Measurements from ENCODE around the gene NUMA1.

NUMA1 gene

DNA sequence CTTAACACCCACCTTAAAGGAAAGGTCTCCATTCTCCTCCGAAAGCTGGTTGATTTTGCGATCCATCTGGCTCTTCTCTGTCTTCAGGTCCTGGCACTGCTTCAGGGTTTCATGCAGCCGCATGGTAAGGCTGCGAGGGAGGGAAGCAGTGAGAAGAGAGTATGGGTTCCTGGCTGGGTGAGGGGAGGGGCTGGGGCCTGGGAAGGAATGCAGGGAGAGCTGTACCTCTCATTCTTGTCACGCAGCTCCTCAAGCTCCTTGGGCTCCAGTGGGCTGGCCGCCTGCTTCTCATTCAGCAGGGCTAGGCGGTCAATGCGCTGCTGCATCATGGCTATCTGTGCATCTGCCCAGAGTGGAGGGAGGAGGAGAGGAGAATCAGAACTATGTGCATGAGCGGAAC, 62.2 kb downstream of the NUMA1 start:
- DNase-seq (ENCODE audit: extremely low read depth in 1 of 2, low read depth in 1 of 2): no peak

DNA sequence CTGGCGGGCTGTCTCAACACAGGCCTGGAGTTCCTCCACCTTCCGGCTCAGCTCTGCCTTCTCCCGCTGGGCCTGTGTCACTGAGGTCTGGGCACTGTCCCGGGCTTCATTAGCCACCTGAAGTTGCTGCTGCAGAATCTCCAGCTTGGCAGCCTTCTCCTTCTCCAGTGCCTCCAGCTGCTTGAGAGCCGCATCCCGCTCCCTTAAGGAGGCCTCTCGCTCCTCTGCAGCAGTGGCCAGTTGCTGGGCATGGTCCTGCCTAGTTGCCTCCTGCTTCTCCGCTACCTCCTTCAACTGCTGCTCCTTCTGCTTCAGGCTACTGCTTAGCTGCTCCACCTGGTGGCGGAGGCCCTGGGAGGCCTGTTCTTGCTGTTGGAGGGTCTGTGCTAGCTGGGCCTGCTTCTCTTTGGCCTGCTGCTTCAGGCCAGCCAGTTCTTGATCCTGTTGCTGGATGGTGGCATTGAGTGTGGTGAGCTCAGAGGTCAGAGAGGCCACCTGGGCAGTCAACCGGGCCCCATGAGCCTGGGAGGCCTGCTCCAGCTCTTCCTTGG, 64.8 kb downstream of the NUMA1 start:
- DNase-seq (ENCODE audit: extremely low read depth in 1 of 2, low read depth in 1 of 2): no peak

DNA sequence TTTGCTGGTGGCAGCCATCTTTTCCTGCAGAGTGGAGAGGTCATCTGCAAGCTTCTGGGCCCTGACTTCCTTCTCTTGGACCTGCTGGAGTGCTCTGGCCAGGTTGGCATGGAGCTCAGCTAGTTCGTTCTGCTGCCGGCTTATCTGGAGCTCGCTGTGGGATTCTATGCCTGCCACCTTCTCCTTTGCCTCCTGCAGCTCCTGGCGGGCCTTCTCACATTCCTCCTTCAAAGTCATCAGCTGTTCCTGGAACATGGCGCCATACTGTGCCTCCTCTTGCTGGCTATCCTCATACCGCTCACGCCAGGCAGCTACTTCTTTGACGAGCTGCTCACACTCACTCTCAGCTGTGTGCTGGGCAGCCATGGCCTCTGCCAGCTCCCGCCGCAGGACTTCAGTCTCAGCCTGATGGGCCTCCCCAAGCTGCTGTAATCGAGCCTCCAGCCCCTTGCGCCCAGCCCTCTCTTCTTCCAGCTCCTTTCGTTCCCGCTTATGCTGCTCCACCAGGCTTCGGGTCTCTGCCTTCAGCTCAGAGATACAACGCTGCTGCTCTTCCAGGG, 65.5 kb downstream of the NUMA1 start:
- no peak for DNase-seq (ENCODE audit: extremely low read depth in 1 of 2, low read depth in 1 of 2)

DNA sequence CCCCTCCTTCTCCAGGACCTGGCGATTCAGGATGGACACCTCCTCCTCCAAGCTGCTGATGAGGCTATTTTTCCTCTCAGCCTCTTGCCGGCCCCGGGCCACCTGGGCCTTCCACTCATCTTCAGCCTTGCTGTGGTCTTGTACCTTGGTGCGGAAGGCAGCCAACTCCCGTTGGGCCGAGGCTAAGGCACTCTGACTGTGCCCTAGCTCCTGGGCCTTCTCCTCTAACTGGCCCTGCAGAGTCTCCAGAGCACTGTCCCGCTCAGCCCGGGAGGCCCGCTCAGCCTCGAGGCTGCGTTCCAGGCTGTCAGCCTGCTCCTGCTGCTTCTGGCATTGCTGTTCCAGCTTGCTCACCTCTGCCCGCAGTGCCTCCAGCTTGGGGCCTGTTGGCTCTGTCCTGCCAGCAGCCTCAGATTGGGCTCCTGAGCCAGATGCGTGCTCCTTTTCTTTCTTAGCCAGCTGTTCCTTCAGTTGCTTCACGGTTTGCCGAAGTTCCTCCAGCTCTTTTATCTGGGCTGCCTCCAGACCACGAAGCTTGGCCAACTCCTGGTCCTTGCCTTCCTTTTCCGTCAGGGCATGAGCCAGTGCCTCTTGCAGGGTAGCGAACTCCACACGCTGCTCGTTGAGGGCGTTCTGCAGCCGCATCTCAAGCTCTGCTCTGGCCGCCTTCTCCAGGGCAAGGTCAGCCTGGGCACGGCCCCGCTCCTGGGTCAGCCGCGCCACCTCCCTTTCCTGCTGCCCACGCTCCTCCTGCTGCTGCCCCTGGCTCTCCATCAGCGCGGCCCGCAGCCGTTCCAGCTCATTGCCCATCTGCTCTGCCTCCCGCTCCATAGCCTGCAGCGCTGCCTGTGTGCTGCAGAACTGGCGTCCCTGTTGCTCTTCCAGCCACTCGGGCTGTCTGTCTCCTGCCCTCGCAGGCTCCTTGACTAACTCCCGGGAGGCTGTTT, 66.3 kb downstream of the NUMA1 start:
- DNase-seq (ENCODE audit: extremely low read depth in 1 of 2, low read depth in 1 of 2): no peak

DNA sequence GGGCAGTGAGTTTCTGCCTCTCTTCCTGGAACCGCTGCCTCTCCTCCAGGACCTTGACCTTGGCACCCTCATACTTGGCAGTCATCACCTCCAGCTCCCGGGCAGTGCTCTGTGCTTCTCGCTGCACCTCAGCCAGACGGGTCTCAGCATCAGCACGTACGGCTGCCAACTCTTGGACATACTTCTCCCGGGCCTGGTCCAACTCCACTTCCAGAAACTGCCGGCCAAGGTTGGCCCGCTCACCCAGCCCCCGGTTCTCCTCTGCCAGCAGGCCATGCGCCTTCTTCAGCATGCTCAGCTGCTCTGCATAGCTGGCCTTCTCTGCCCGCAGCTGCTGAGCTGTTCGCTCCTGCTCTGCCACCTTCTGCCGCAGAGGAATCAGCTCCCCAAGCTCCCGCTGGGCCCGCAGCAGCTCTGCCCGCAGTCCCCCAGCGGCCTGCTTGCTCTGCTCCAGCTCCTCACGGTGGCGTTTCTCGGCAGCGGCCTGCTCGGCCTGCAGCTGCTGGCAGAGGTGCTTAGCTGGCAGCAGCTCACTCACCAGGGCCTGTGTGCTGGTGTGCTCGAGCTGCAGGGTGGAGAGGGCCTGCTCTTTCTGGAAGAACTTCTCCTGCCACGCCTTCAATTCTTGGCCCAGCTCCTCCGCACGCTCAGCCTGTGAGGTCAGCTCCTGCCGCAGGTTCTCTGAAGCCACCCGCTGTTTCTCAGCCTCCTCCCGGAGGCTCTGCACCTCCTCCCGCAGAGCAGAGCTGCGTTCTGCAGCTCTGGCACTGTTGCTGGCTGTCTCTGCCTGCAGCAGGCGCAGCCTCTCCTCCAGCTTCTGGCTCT, 67.2 kb downstream of the NUMA1 start:
- DNase-seq (ENCODE audit: extremely low read depth in 1 of 2, low read depth in 1 of 2): no peak

DNA sequence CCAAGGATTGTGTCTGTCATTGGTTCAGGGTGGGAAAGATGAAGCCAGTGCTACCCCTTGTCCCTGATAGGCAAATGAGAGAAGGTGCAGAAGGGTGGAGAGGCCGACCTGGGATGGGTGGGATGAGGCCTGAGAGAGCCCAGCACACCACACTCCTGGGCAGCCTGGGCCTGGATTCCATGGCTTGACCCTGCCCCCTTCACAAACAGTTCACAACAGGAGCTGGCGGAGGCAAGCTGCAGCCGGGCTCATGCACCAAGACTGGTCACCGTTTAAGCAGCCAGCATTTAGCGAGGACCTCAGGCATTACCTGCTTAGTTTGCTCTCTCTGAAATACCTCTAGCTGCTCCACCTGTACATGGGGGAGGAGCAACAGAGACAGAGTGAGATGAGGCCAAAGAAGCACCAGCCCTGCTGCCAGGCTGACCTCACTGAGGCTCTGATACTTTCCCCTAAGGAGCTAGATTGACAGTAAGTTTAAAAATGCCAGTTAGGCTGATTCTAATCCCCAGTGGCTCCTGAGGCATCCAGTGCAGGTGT, 68.2 kb downstream of the NUMA1 start:
- no peak for DNase-seq (ENCODE audit: extremely low read depth in 1 of 2, low read depth in 1 of 2)

DNA sequence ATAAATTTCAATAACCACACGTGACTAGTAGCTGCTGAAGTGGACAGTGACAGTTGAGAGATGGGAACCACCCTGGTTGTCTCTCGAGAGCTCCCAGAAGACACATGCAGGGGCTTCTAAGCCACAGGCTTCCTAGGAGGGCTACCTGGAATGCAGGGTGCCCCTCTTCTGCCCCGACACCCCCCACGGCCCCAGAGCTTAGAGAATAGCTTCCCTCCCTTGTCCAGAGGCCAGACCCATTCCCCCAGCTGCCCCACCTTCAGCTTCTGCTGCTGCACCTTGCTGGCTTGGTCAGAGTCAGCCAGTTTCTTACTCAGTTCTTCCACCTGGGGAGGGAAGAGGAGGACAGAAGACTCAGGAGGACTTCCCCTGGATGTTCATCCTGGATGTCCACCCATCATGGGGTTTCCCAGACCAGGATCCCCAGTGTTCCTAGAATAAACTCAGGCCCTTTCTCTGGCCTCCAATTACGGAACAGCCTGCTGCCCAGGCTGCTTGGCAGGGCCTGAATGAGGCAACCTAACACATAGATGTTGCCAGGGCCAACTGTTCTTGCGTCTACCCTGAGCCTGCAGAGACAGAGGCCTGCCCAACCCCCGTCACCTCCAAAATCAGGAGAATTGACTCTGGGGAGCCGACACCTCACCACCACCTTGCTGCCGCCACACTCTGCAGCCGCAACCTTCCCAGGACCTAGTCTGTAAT, 69.7 kb downstream of the NUMA1 start:
- no peak for DNase-seq (ENCODE audit: extremely low read depth in 1 of 2, low read depth in 1 of 2)

DNA sequence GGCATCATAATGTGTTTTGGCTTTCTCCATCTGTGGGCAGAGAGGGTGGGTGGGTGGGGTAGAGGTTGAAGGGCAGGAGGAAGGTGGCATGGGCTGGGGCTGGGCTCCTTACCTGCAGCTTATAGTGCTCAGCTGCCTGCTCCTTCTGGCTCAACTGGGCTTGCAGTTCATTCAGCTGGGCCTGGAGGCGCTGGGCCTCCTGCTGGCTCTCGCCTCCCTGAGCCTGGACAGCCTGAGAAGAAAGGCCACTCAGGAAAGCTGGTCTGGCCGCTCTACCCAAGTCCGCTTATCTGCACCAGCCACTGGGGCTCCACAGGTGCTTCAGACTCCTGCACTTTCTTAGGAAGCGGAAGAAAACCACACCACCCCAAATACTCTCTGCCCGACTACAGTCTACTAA, 71.2 kb downstream of the NUMA1 start:
- no peak for DNase-seq (ENCODE audit: extremely low read depth in 1 of 2, low read depth in 1 of 2)

DNA sequence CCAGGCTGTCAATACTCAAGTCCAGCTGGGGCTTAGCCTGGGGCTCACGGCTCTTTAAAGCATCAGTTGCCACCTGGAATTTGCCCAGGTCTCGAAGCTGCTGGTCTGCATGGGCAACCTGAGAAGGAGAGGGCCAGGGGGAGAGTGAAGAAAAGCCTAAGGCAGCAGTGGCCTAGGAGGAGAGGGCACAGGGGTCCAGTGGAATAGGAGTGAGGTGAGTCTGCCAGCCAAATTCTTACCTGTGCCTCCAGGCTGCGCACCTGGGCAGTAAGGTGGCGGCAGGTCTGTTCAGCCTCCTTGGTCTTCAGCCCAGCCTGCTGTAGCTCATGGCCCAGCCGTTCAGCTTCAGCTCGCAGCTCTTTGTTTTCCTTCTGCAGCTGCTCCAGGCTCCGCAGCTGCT, 71.6 kb downstream of the NUMA1 start:
- DNase-seq (ENCODE audit: extremely low read depth in 1 of 2, low read depth in 1 of 2): no peak

DNA sequence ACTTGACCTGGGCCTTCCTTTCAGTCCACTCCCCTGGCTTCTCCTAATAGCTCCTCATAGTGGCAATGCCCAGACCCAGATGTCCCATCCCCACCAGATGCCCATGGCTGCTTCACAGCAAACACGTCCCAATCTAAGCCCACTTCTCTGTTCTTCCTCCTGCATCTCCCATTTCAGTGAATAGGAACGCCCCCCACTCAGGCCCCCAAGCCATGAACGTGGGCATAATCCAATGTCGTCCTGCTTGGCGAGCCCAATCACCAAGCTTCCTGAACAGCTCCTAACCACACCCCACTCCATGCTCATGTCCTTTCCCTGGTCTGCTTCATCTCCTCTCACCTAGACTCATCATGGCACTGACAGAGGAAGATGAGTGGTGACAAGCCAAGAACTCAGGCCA, 72.8 kb downstream of the NUMA1 start:
- DNase-seq (ENCODE audit: extremely low read depth in 1 of 2, low read depth in 1 of 2): no peak

DNA sequence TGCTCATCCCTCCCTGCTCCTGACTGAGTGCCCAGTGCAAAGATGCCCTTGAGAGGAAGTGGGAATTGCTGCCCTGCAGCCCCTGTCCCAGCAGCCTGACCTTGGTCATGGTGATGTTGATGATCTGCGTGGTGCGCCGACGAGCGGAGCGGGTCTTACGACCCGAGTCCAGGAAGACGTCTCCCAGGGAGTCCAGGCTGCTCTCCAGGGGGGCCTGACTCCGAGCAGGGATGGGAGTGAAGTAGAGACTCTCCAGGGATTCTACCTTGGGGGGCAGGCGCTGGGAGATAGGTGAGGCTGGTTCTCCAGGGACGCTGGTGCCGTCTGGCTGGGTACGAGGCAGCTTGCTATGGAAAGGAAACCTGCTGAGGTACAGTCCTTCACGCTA, 73.3 kb downstream of the NUMA1 start:
- no peak for DNase-seq (ENCODE audit: extremely low read depth in 1 of 2, low read depth in 1 of 2)

DNA sequence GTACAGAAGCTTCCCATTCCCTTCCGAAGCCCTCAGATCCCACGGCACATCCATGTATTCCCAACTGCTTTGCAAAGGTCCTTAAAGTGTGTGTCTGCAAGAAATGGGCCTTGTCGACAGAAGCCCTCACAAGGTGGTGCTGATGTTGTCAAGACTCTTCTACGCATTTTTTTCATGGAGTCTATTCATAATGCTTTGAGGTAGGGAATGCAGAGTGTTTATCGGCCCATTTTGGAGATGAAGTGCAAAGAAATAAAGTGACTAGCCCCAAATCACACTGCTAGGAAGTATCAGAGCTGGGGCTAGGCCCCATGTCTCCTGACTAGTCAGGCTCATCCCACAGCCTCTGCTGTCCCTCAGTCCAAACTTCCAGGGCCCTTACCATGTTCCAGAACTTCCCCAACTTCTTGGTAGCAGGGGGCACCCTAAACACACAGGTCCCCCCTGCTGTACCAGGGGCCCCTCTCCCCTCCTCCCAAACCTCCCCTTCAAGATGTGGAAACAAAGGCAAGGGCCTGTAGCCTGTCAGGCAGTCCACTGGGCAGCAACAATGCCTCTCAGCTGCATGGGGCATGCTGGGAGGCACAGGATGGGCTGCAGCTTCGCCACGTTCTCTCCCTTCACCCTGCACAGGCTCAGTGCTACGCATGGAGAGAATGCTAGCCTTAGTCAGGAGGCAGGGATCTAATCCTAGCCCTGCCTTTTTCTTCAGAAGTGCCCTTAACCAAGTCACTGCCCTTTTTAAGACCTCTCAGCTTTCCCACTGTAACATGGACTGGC, 73.8 kb downstream of the NUMA1 start:
- no peak for DNase-seq (ENCODE audit: extremely low read depth in 1 of 2, low read depth in 1 of 2)

DNA sequence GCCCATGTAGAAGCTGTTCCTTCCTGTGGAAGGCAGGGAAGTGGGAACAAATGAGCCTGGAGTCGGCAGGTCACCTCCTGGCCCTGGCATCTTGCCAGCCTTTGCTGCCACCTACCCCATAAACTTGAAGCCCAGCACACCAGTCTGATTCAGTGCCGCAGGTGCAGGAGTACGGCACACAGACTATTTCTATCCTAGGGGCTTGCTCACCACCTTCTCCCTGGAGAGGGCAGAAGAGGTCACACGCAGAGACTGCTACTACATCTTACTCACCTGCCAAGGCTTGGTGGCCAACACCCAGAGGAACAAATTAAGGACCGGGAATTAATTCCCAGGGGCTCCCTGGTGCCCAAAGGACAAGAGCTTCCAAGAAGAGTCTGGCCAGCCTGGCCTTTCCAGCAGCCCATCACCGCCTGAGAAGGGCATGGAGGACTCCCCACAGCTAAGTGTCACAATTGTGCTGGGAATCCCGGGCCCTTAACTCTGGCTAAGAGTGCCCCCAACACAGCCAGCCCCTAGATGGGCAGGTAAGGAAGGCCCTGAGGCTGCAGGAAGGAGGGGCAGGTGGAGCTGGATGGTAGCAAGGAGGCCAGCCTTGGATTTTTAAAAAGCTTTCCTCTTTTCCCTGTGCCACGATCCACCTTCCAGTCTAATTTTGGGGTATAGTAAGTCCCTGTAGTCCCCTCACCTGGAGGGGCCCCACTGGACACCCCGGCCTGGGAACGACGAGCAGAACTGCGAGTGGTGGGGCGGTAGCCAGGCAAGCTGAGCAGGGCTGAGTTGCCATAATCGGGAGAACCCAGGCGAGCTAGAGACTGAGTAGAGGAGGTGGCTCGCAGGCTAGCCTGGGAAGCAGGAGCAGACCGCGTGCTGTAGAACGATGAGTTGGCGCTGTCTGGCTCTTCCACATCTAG, 74.7 kb downstream of the NUMA1 start:
- no peak for DNase-seq (ENCODE audit: extremely low read depth in 1 of 2, low read depth in 1 of 2)

DNA sequence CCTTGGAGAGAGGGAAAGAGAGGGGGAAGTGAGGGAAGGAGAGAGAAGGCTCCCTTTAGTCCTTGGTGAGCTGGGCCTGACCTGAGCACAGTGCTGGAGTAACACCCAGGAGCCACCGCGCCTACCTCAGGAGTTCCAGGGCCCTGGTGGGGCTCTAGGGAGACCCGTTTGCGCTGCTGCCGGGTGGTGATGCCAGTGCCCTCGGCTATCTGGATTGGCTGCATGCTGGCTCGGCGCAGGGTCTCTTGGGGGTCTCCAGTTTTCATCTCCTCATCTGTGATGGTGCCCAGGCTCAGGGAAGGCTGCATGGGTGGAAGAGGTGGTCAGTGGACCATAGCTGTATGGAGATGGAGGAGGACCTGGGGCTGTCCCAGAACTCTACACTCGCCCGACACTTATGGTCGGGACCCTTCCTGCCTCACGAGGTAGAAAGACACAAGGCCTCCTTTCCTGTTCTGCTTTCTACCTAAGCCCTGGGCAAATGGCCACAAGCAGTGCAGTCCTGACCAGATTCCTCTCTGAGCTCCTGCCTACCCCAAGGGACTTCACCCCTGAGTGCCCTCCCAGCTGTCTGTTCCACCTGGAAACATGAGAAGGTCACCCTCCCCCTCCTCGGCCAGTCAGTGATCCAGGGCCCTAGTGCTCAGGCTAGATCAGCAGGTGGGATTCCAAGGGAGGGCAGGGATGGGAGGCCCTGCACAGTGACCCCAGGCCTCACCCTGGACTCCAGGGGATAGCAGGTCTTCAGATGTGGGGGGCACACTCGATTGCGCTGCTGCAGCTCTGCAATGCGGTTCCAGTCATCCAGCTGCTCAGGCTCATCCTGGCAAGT, 75.6 kb downstream of the NUMA1 start:
- DNase-seq (ENCODE audit: extremely low read depth in 1 of 2, low read depth in 1 of 2): no peak

DNA sequence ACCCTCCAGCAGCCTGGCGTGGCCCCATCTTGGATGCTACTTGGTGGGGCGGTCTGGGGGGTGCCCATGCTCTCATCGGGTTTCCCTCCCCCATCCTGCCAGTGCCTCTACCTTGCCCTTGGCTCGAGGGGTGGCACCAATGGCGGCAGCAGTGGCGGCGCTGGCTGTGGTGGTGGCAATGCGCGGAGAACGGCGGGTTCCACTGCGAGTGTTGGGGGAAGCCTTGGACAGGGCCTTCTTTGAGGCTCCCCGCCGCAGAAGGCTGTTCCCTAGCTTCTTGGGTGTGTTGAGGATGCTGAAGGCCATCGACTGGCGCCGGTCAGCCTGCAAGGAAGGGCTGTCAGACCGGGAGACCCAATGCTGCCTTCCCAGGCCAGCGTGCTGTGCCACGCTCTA, 76.6 kb downstream of the NUMA1 start:
- no peak for DNase-seq (ENCODE audit: extremely low read depth in 1 of 2, low read depth in 1 of 2)

DNA sequence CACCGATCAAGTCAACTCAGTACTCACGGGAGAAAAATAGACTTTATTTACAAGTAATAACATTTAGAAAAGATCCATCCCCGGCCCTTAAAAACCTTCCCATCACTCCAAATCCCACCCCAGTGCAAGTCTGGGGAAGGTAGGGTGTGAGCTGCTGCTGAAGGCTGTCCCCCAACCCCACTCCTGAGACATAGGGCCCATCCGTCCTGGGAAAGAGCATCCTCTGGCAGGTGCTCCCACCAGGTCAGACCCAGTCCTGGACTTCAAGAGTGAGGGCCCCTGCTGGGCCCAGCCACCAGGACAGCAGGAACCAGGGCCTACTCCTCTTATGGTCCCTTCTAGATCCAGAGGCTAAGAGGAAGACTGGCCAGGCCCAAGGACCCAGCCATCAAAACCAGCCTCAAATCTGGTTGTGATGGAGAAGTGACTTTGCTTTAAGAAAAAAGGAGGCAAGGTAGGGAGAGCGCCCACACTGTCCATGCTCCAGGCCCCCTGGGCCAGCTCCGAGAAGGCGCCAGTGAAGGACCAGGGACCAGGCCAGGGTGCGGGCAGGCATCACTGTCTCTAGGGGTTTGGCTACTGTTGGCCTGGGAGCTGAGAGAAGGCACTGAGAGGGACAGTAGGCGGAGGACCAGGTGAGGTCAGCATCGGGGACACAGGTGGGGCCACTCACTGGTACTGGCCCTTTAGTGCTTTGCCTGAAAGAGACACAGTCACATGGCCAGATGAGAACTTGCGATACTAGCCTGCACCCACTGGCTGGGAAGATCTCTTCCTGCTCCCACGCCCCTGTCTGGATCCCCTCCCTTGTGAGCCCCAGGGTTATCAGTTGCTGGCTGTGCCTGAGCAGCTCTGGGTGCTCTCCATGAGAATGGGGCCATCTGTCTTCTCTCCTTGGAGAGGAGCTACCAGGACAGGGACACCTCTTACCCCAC, 77.2 kb downstream of the NUMA1 start:
- DNase-seq (ENCODE audit: extremely low read depth in 1 of 2, low read depth in 1 of 2): no peak
